Fibroblast of lung (primary cell): ENCODE results near the gene SGPP2. TPM values are rescaled to one million over a fixed set of nuclear protein-coding genes. Genes with fewer than 3 reads are reported as not detected.

Experiments used
- DNase-seq, 2 donors: peaks; one replicate each; pipeline versions ENCODE4 v3.0.0 to v3.0.0-alpha.2; 2010; ENCODE audit warnings: low read depth in 2 of 2
- H2AFZ ChIP-seq: 2 replicates; pipeline ENCODE4 v1.5.1; 2012; ENCODE audit warnings: low read length, control low read depth, inconsistent platforms
- H3K27ac ChIP-seq: 2 replicates; pipeline ENCODE4 v1.5.1; 2011; ENCODE audit warnings: low read length, control low read depth; ENCODE audit not compliant: insufficient read depth
- H3K27me3 ChIP-seq: 2 replicates; pipeline ENCODE4 v1.5.1; 2011; ENCODE audit warnings: mild to moderate bottlenecking, low read length; ENCODE audit not compliant: control insufficient read depth, insufficient read depth
- H3K36me3 ChIP-seq: 2 replicates; pipeline ENCODE4 v1.5.1; 2011; ENCODE audit warnings: low read length; ENCODE audit not compliant: control insufficient read depth, insufficient read depth
- H3K4me1 ChIP-seq: 2 replicates; pipeline ENCODE4 v1.5.1; 2011; ENCODE audit warnings: low read length; ENCODE audit not compliant: control insufficient read depth, insufficient read depth; ENCODE audit errors: extremely low read depth
- H3K4me2 ChIP-seq: 2 replicates; pipeline ENCODE4 v1.5.1; 2011; ENCODE audit warnings: low read length, control low read depth; ENCODE audit not compliant: insufficient read depth; ENCODE audit errors: extremely low read depth
- H3K4me3 ChIP-seq, 4 experiments: fragments of 200-600 bp in 1 of 4; sonication (generic) in 1 of 4; replicated peaks in 1 of 4; 2 replicates each; pipeline ENCODE4 v1.5.1; 2011 to 2016; ENCODE audit warnings: low read length in 4 of 4, low read depth in 3 of 4, mild to moderate bottlenecking in 3 of 4, control low read depth in 2 of 4, inconsistent platforms in 1 of 4, mixed read lengths in 1 of 4; ENCODE audit not compliant: insufficient read depth in 1 of 4; ENCODE audit errors: control extremely low read depth in 1 of 4
- H3K79me2 ChIP-seq: 2 replicates; pipeline ENCODE4 v1.5.1; 2012; ENCODE audit warnings: mild to moderate bottlenecking, low read length, inconsistent platforms; ENCODE audit not compliant: control insufficient read depth, insufficient read depth
- H3K9ac ChIP-seq: 2 replicates; pipeline ENCODE4 v1.5.1; 2011; ENCODE audit warnings: mild to moderate bottlenecking, low read length, control low read depth; ENCODE audit not compliant: insufficient read depth
- H3K9me3 ChIP-seq: 2 replicates; pipeline ENCODE4 v1.5.1; 2012; ENCODE audit warnings: low read depth, low read length; ENCODE audit not compliant: control insufficient read depth, insufficient read depth
- H4K20me1 ChIP-seq: 2 replicates; pipeline ENCODE4 v1.5.1; 2011; ENCODE audit warnings: low read length; ENCODE audit not compliant: control insufficient read depth, insufficient read depth; ENCODE audit errors: extremely low read depth
- CTCF ChIP-seq, 2 donors: IDR thresholded peaks in 1 of 2; conservative IDR thresholded peaks in 1 of 2; 1 replicate in 1 of 2; 2 replicates in 1 of 2; pipeline ENCODE4 v1.5.1; 2011 to 2012; ENCODE audit warnings: low read length in 2 of 2, control low read depth in 1 of 2, inconsistent platforms in 1 of 2, low read depth in 1 of 2, mild to moderate bottlenecking in 1 of 2
- EZH2 ChIP-seq: IDR thresholded peaks from 2 replicates; pipeline ENCODE4 v1.5.1; 2012; ENCODE audit warnings: low read length, control low read depth, mild to moderate bottlenecking; ENCODE audit errors: missing control alignments
- polyA plus RNA-seq, 2 donors: library from polyadenylated mRNA; depleted of rRNA in 1 of 2; stranded (reverse) in 1 of 2; unstranded in 1 of 2; fragments of >200 nt; gene quantifications; 2 replicates each; pipeline ENCODE4 v1.2.1, GENCODE V29; 2011 to 2012; ENCODE audit warnings: missing spikeins in 1 of 2
- total RNA-seq: library from RNA; depleted of rRNA; stranded (reverse); fragments of >200 nt; gene quantifications from 2 replicates; pipeline ENCODE4 v1.2.1, GENCODE V29; 2014

Gene SGPP2
- total and polyA plus RNA-seq, 2 donors (not counting 1 experiment from before 2014, with no cell fraction given): not detected

GRCh38 chr2:222609381-222609780 is 185.0 kb downstream of the SGPP2 start:
- no peak overlapping the region for H3K27ac ChIP-seq
- no peaks in the 10 kb centered on the region for H4K20me1 ChIP-seq
- DNase-seq: peak in 1 of 2 donors; percentile 23
- no peaks in the 10 kb centered on the region for H3K27me3 ChIP-seq
- H3K9me3 ChIP-seq: no peaks in the 10 kb centered on the region
- H3K79me2 ChIP-seq: no peaks in the 10 kb centered on the region
- H3K4me1 ChIP-seq: no peaks in the 10 kb centered on the region
- no peak overlapping the region for H2AFZ ChIP-seq
- no peak for TF ChIP-seq CTCF (conservative IDR thresholded peaks at IDR 0.05 in 1 of 2, IDR thresholded peaks at IDR 0.05 in 1 of 2; ENCODE audit: low read depth in 1 of 2, low read length in 2 of 2)
- no peak for TF ChIP-seq EZH2
- H3K9ac ChIP-seq: no peak overlapping the region
- H3K36me3 ChIP-seq: peaks cover 4% of the 10 kb centered on the region
- H3K4me2 ChIP-seq: no peak overlapping the region
- H3K4me3 ChIP-seq: no peak overlapping the region

Other genes with a start within 250 kb of the SGPP2 start
- not detected in 2 replicates for gene PAX3, start 125.5 kb upstream of the SGPP2 start, total RNA-seq
- not detected in 2 replicates for gene PAX3, start 125.5 kb upstream of the SGPP2 start, polyA plus RNA-seq
- 9.4 and 9.5 TPM in 2 replicates for gene FARSB, start 231.5 kb downstream of the SGPP2 start, total RNA-seq
- 34.8 and 50.4 TPM in 2 replicates for gene FARSB, start 231.5 kb downstream of the SGPP2 start, polyA plus RNA-seq
- gene MOGAT1, start 247.1 kb downstream of the SGPP2 start, total RNA-seq: not detected in 2 replicates
- gene MOGAT1, start 247.1 kb downstream of the SGPP2 start, polyA plus RNA-seq: not detected in 2 replicates